HG03175 (cell line): Measurements from ENCODE around the gene KLHL9.

ENCODE experiments used
- ATAC-seq: cut with Tn5 transposase; IDR thresholded peaks from one replicate; pipeline ENCODE4 v1.9.1; 2021; ENCODE audit warnings: mild to moderate bottlenecking, moderate library complexity; ENCODE audit not compliant: unreplicated experiment

Gene KLHL9

DNA sequence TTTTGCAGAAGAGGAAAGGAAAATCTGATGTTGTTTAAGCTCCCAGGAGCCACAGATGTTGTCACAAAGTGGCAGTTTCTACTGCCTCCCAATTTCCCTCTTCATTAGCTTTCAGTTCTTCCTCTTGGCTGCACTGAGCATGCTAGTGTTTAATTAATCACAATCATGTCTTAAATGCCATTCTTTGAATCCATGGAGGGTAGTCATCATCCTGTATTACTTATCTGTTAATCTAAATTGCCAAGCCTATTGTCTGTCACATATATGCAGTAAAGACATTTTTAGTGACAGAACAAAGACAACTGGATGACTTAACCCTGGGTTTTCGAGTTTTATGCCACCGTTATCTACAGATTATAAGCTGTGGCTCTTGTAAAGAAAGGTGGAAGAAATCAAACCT, 14.7 kb downstream of the KLHL9 start:
- no peak for ATAC-seq

DNA sequence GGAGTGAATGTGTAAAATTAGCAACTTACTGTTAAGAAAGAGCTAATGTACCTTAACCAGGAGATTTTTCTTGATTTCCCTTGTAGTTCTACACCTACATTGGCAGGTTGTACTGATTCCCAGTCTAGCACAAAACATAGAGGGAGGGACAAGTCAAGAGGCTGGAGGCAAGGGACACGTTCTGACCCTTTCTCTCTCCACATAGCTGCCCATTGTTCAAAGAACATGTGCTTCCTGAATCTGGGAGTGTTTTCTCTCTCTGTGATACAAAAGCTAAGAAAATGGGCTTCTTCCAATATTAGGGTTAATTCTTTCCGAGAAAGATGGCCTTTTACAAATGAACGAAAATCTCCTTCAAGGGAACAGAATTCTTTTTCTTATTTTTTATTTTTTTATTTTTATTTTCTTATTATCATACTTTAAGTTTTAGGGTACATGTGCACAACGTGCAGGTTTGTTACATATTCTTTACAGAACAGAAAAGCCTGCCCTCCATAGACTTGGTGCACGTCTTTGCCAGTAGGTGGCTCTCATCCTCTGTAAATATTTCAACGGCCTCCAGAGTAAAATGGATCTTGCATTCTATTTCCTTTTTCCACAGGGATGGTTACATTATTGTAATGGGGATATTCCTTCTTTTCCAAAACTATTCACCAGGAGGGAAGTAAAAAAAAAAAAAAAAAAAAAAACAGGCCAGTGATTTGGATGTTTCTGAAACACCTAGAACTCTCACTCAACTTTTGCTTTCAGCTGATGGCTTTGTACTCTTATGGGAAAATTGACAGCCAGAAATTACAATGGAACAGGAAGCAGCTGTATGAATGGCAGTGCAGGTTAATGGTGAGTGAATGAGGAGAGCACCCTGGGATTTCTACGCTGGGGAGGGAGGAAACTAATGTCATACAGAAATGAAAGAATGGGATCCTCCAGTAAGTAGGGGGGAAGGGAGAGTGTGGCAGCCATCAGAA, 17.0 kb downstream of the KLHL9 start:
- ATAC-seq = peak; percentile 80

DNA sequence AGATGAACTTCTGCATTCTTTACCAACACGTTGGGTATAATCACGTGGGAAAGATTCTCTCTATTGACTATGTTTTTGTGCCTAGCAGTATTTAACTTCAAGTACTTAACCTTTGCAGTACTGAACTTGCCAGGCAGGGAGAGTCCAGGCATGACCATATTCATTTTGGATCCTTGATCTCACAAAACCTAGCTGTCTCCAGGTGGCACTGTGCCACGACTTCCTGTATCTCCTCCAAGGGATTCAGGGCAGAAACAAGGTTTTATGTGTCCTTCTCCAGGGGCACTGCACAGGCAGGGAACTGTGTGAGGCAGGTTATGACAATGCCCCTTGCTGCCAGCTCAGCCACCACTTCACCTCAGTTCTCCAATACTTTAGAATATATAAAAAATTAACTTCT, 18.3 kb downstream of the KLHL9 start:
- ATAC-seq = no peak

DNA sequence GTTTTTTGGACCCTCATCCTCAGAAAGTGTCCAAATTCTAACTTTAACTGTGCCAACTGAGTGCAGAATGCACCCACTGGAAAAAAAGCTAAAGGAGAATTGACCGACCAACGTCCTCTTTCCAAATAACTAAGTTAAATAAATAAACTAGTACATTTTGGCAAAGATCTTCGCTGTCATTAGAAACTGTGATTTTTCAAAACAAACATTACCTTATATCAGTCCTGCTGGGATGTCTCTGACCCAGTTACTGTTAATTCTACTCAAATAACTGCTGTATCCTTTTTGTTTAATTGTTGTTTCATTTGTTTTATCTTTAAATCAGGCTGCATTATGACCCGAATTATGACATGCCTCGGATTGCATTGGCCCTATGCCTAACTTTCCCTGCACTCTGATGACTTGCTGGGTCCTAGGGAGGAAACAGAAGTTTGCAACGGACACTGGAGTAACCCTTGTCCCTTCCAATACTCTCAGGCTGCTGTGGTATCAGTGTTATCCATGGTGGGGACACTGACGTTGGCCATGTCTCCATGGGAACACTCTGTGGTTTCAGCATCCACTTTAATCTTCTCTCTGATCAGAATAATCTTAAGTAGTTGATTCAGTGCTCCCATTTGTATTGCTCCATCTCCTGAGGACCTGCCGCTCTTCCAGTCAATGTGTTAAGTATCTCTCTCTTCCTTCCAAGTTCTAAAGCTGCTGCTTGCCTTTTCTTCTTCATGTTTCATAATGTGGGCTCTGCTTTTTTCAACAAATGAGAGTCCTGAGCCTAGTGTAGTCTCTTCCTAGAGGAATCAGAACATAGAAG, 19.0 kb downstream of the KLHL9 start:
- ATAC-seq = no peak

DNA sequence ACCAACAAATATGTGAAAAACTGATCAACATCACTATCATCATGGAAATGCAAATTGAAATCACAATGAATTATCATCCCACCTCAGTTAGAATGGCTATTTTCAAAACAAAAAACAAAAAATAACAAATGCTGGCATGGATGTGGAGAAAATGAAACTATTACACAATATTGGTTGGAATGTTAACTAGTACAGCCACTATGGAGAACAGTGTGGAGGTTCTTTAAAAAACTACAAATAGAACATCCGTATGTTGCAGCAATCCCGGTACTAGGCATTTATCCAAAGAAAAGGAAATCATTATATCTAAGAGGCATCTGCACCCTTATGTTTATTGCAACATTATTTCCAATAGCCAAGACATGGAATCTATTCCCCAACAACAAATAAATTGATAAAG, 21.1 kb downstream of the KLHL9 start:
- ATAC-seq = no peak

DNA sequence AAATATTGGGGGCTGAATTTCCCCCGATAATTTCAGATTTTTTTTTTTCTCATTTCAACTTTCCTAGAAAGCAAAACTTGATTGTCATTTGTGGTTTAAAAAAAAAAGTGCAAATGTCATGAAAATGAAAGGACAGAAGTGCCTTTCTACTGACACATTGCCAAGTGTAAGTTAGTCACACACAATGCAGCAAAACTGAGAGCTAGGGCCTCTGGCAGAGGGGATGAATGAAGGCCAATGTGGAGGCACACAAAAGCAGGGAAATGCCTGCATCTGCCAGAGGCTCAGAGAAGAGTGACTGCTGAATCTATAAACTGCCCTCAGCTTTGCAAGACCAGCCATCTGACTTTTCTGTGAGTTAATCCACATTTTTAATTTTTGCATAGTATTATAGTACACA, 23.3 kb downstream of the KLHL9 start:
- ATAC-seq = no peak

DNA sequence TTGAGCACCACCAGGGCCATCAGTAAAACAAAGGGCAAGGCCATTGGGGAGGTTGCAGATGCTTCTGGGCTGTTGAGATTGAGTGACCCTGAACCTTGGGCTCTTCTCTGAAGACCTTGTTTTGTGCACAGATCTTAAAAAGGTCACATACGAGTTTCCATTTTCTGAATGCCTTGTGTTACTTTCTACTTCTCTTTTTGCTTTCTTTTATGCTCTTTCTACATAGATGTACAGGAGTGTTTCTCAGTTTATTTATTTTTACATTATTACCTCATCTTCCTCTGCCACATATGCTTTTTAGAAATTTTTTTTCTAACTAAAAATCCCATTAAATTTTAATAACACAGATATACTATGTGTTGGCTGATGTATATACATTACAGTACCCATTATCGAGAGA, 30.0 kb downstream of the KLHL9 start, which contains the start of gene IFNA5:
Gene IFNA5 (minus strand): TSS at position 101 of the 400 bp plus-strand sequence. CDS start 57 bp downstream, at position 44.
- no peak for ATAC-seq

DNA sequence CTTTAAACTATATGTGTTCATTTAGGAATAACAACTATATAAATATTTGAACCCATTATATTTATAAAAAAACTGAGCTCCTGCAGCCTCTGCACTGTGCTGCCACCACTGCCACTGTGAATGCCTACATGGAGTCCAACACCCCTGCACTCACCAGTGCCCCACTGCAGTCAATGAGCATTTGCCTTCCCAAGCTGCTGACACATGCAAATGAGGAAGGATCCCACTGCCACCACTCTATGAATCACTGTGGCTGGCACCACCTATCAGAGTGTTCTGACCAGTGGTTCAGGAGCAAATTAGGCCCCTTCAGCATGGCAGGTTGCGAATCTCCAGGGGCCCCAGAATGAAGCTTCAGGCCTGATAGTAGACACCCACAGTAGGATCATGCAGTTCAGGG, 39.2 kb downstream of the KLHL9 start:
- no peak for ATAC-seq

DNA sequence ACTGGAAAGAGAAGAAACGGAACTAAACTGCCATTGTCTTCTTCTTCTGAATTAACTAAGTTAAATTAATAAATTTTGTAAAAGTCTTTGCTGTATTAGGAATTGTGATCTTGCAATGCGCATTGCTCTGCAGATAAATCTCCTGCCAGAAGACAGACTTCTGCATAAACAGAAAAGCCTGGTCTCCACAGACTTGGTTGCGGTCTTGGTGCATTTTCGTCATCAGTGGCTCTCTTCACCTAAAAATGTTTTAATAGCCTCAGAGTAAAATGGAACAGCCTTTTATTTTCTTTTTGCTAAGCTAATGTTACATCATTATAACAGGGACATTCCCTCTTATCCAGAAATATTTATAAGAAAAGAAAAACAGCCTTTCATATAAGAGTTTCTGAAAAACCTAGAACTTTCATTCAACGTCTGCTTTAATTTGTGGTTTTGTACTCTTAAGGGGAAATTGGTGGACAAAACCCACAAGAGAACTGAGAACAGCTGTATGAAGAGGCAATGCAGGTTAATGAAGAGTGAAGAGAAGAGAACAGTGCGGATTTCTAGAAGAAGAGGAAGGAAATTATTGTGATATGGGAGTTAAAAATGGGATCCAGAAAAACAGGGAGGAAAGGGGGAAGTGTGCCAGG, 40.2 kb downstream of the KLHL9 start:
- ATAC-seq = peak; percentile 87

DNA sequence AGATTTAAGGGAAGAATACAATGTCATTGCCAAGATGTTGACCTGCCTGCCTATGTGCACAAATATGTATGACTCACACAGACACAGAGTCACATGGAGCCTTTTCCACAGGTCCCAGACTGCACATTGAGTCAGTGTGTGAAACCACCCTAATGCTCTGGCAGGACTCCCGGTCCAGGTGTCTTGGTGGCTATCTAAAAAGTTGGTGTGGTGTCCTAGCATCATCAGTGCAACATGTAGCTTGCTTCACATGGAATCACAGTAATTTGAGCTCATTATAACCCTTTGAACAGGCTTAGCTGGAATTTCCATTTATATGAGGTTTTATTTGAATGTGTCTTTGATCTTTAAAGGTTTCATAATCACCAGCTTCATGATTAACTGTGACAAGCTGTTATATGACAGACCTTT, 40.8 kb downstream of the KLHL9 start:
- peak; percentile 44 for ATAC-seq

DNA sequence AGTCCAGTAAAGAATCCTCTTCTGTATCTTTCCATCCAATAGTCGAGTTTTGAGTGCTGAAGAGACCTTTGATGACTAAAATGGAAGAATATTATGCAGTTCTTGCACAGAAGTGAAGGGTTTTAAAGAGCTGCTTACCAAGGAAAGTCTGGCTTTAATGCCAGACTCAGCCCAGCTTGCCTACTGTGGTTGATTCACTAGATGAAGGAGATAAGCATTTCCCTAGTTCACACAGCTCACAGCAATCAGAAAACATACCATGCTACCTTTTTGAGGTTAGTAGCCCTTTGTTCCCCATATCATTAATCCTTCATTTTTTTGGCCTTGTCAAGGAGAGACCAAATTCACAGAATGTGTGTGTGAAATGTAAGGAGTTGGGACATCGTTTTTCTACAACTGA, 45.4 kb downstream of the KLHL9 start:
- ATAC-seq = no peak

DNA sequence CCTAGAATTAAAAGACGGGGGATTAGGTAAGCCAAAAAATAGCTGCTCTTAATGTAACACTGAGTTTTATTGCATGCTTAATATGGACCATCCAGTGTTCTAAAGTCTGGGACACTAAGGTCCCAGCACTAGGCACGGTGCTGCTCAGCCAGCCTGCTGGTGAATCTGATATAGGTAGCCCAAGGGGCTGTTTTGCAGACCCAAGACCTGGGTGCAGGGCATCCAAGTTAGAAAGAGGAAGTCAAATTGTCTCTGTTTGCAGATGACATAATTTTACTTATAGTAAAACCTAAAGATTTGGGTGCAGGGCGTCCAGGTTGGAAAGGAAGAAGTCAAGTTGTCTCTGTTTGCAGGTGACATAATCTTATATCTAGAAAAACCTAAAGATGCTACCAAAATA, 47.9 kb downstream of the KLHL9 start:
- ATAC-seq = no peak

DNA sequence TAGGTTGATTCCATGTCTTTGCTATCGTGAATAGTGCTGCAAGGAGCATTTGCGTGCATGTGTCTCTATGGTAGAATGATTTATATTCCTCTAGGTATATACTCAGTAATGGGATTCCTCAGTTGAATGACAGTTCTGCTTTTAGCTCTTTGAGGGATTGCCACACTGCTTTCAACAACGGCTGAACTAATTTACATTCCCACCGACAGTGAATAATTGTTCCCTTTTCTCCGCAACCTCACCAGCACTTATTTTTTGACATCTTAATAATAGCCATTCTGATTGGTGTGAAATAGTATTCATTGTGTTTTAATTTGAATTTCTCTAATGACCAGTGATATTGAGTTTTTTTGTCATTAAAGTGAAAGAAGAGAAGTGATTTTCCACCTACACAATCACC, 48.5 kb downstream of the KLHL9 start:
- no peak for ATAC-seq

DNA sequence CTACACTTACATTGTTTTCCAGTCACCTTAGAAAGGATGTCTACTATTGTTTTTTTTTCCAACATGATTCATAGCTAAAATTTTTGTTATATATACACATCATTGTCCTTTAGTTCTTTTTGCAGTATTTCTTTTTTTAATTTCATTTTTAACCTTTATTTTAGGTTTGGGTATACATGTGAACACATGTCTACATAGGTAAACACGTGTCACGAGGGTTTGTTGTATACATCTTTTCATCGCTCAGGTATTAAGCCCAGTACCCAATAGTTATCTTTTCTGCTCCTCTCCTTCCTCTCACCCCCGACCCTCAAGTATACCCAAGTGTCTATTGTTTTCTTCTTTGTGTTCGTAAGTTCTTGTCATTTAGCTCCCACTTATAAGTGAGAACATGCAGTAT, 49.1 kb downstream of the KLHL9 start:
- ATAC-seq = no peak

DNA sequence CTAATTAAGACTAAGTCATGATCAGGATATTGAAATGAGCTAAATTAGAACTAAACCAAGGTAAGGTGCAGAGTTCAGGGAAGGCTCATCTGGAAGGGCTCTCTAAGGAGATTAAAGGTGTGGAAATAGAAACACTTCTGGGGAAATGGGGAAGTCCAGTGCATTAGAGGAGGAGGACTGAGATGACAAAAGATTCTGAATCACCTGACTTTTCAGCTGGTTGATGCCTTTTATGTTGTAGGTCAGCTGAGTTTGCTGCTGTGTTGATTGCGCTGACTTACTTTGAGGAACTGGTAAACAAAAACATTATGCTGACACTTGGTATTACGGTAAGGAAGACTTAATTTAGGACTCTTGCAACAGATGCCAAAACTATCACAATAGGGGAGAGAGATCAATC, 53.9 kb downstream of the KLHL9 start:
- no peak for ATAC-seq
